Astrocyte of the cerebellum (primary cell): ENCODE measurements around the gene SCO2.
"Not testable (repeated sequence)": the region's sequence is repeated elsewhere in the genome, so short reads cannot be mapped to it uniquely, and the experiment has no call there.

Source experiments
- DNase-seq: peaks from one replicate; pipeline ENCODE4 v3.0.0-alpha.2; 2011; ENCODE audit warnings: low read depth
- H3K4me3 ChIP-seq: 2 replicates; pipeline ENCODE4 v1.5.1; 2011; ENCODE audit warnings: mild to moderate bottlenecking, low read depth, low read length, moderate library complexity
- CTCF ChIP-seq: IDR thresholded peaks from 2 replicates; pipeline ENCODE4 v1.5.1; 2012; ENCODE audit warnings: low read length, low read depth, moderate library complexity, mild to moderate bottlenecking; ENCODE audit errors: missing control alignments
- in situ Hi-C: cut with HindIII; loops from 2 replicates; pipeline ENCODE4 v1.10.0; 2017; ENCODE audit warnings: low sequenced_read_pairs

Gene SCO2

GRCh38 chr22:50546326-50547262 lies 21.2 kb upstream of the SCO2 start:
- DNase-seq, result no peak
- no peak for TF ChIP-seq CTCF
- in situ Hi-C loops, result no loop called here
- no peak overlapping the region for H3K4me3 ChIP-seq

GRCh38 chr22:50545522-50546325 lies 20.3 kb upstream of the SCO2 start, which contains the start of gene KLHDC7B:
KLHDC7B (plus strand) TSS chr22:50545899; CDS start chr22:50546244, 345 bp downstream.
- no peak for DNase-seq
- TF ChIP-seq CTCF, result no peak
- no peak within 1 kb of the TSS for H3K4me3 ChIP-seq

GRCh38 chr22:50544746-50545253 lies 19.4 kb upstream of the SCO2 start:
- TF ChIP-seq CTCF, result no peak
- in situ Hi-C loops, result no loop called here
- DNase-seq, result no peak
- no peak overlapping the region for H3K4me3 ChIP-seq

More at GRCh38 chr22:50545522-50546325, 20.3 kb upstream of the SCO2 start, which contains the start of gene KLHDC7B:
- in situ Hi-C loops, result no loop called here

- in situ Hi-C loops, result no loop called here
- H3K4me3 ChIP-seq, result peak overlapping the region; percentile 18
- DNase-seq, result no peak
- TF ChIP-seq CTCF, result peak; percentile 55
These were observed 18.8 kb upstream of the SCO2 start for GRCh38 chr22:50544078-50544745.

GRCh38 chr22:50542416-50542927 lies 17.1 kb upstream of the SCO2 start:
- no peak for DNase-seq
- no peak for TF ChIP-seq CTCF
- in situ Hi-C loops, result no loop called here
- H3K4me3 ChIP-seq, result no peak overlapping the region

GRCh38 chr22:50541667-50542026 lies 16.2 kb upstream of the SCO2 start:
- DNase-seq, in situ Hi-C loops, H3K4me3 ChIP-seq: not testable (repeated sequence)
